Measurements from ENCODE around the gene ZNF469. TPM values are rescaled to one million over a fixed set of nuclear protein-coding genes. Genes with fewer than 3 reads are reported as not detected.

ZNF469 gene
- total RNA-seq, 4 donors from 2014 or later = 0.74 to 10.9 (median 0.93) TPM

- no peak for ATAC-seq (ENCODE audit: low FRiP score)
- no peak for DNase-seq (ENCODE audit: low spot score)
- TF ChIP-seq CTCF (IDR thresholded peaks at IDR 0.05) = no peak
These were observed 33.1 kb downstream of the ZNF469 start for GRCh38 chr16:88415713-88416323.

GRCh38 chr16:88416686-88417085 is 33.9 kb downstream of the ZNF469 start:
- TF ChIP-seq CTCF (IDR thresholded peaks at IDR 0.05) = no peak
- no peak for ATAC-seq (ENCODE audit: low FRiP score)
- no peak for DNase-seq (ENCODE audit: low spot score)

- no peak for ATAC-seq (ENCODE audit: low FRiP score)
- no peak for TF ChIP-seq CTCF (IDR thresholded peaks at IDR 0.05)
- DNase-seq (ENCODE audit: low spot score) = no peak
These were observed 35.1 kb downstream of the ZNF469 start for GRCh38 chr16:88417684-88418476.

- DNase-seq (ENCODE audit: low spot score) (no peak), ATAC-seq (ENCODE audit: low FRiP score) (no peak)
- TF ChIP-seq CTCF (IDR thresholded peaks at IDR 0.05) = no peak
These were observed 36.1 kb downstream of the ZNF469 start for GRCh38 chr16:88418869-88419268.

- ATAC-seq (ENCODE audit: low FRiP score) (no peak), DNase-seq (ENCODE audit: low spot score) (no peak)
These were observed 37.0 kb downstream of the ZNF469 start for GRCh38 chr16:88419790-88420189.

GRCh38 chr16:88420496-88420895 is 37.7 kb downstream of the ZNF469 start:
- DNase-seq (ENCODE audit: low spot score) (no peak), ATAC-seq (ENCODE audit: low FRiP score) (no peak)
- TF ChIP-seq CTCF (IDR thresholded peaks at IDR 0.05) = no peak

More at GRCh38 chr16:88419790-88420189, 37.0 kb downstream of the ZNF469 start:
- TF ChIP-seq CTCF (IDR thresholded peaks at IDR 0.05) = no peak

GRCh38 chr16:88421301-88421700 is 38.5 kb downstream of the ZNF469 start:
- ATAC-seq (ENCODE audit: low FRiP score) (no peak), DNase-seq (ENCODE audit: low spot score) (no peak)
- no peak for TF ChIP-seq CTCF (IDR thresholded peaks at IDR 0.05)

Data from omental fat pad (tissue), 4 donors.